IPS-NIHi7 (cell line): Measurements from ENCODE around the gene NFKB2.

Source experiments
- DNase-seq: peaks from one replicate; pipeline ENCODE4 v3.0.0; 2012; ENCODE audit warnings: mixed read lengths; ENCODE audit errors: extremely low spot score

NFKB2 gene

GRCh38 chr10:102395400-102396316, at the start of gene NFKB2:
Gene NFKB2, plus strand, starts transcription at chr10:102395705. Its CDS starts 255 bp downstream, at chr10:102395960.
- peak; percentile 91 for DNase-seq

GRCh38 chr10:102347236-102347828, 48.2 kb upstream of the NFKB2 start:
- peak; percentile 66 for DNase-seq

GRCh38 chr10:102352066-102352715, 43.3 kb upstream of the NFKB2 start:
- peak; percentile 82 for DNase-seq

GRCh38 chr10:102354451-102354850, 41.1 kb upstream of the NFKB2 start:
- no peak for DNase-seq

- no peak for DNase-seq
Observed at GRCh38 chr10:102358712-102359382, 36.7 kb upstream of the NFKB2 start.

GRCh38 chr10:102367441-102367840, 28.1 kb upstream of the NFKB2 start:
- no peak for DNase-seq

GRCh38 chr10:102368077-102368476, 27.4 kb upstream of the NFKB2 start:
- DNase-seq, result no peak

GRCh38 chr10:102371295-102371694, 24.2 kb upstream of the NFKB2 start:
- DNase-seq, result no peak

- DNase-seq, result peak; percentile 47
Observed at GRCh38 chr10:102375250-102375649, 20.3 kb upstream of the NFKB2 start.

GRCh38 chr10:102375867-102376266, 19.6 kb upstream of the NFKB2 start:
- no peak for DNase-seq

GRCh38 chr10:102376901-102377300, 18.6 kb upstream of the NFKB2 start:
- DNase-seq, result no peak

- no peak for DNase-seq
Observed at GRCh38 chr10:102379383-102379782, 16.1 kb upstream of the NFKB2 start.

- no peak for DNase-seq
Observed at GRCh38 chr10:102381983-102382382, 13.5 kb upstream of the NFKB2 start.

GRCh38 chr10:102382871-102383270, 12.6 kb upstream of the NFKB2 start:
- no peak for DNase-seq

- DNase-seq, result peak; percentile 67
Observed at GRCh38 chr10:102384053-102384452, 11.5 kb upstream of the NFKB2 start.

GRCh38 chr10:102384606-102385429, 10.7 kb upstream of the NFKB2 start:
- DNase-seq, result no peak

- DNase-seq, result no peak
Observed at GRCh38 chr10:102389894-102390293, 5.6 kb upstream of the NFKB2 start.

GRCh38 chr10:102392306-102392705, 3.2 kb upstream of the NFKB2 start:
- DNase-seq, result no peak

GRCh38 chr10:102393411-102394078, 2.0 kb upstream of the NFKB2 start:
- DNase-seq, result peak; percentile 91

- DNase-seq, result peak; percentile 94
Observed at GRCh38 chr10:102394079-102394800, 1.3 kb upstream of the NFKB2 start.
